ENCODE measurements around the gene FAM24A. TPM values are rescaled to one million over a fixed set of nuclear protein-coding genes. Genes with fewer than 3 reads are reported as not detected.
"Not testable (repeated sequence)": the region's sequence is repeated elsewhere in the genome, so short reads cannot be mapped to it uniquely, and the experiment has no call there.

Gene FAM24A, protein sequence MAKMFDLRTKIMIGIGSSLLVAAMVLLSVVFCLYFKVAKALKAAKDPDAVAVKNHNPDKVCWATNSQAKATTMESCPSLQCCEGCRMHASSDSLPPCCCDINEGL
- total RNA-seq = not detected
- not detected for polyA plus RNA-seq

- H3K36me3 Mint-ChIP-seq = no peaks in the 10 kb centered on the region
- CTCF ChIA-PET = no interaction called here
These were observed at the start of gene FAM24A for GRCh38 chr10:122910310-122910709. FAM24A (plus strand) TSS chr10:122910610; CDS start chr10:122911635, 1,025 bp downstream.

GRCh38 chr10:122861711-122862161 lies 48.7 kb upstream of the FAM24A start:
- Mint-ChIP-seq H3K36me3 (peaks cover 5 to 21% (median 7%) of the 10 kb centered on the region in 3 donors), H3K4me1 (peaks cover 9 to 50% (median 26%) of the 10 kb centered on the region in 3 donors), H3K27ac (peak overlapping the region in 2 of 8 donors; percentile 36 to 66), H3K27me3 (no peaks in the 10 kb centered on the region), H3K4me3 (no peak overlapping the region), H3K9me3 (peaks cover 0 to 2% (median 0%) of the 10 kb centered on the region in 5 donors)
- no peaks in the 10 kb centered on the region for H3K4me1 ChIP-seq (ENCODE audit: insufficient read depth, low read length)
- no peak overlapping the region for H3K27ac ChIP-seq (ENCODE audit: low read depth, low read length)
- POLR2A ChIA-PET = no interaction called here
- no peak for DNase-seq
- H3K4me3 ChIP-seq (ENCODE audit: low read length) = no peak overlapping the region
- H3K27me3 ChIP-seq (ENCODE audit: insufficient read depth, low read length, poor library complexity, severe bottlenecking) = no peaks in the 10 kb centered on the region
- no peaks in the 10 kb centered on the region for H3K9me3 ChIP-seq (ENCODE audit: low read length)
- H3K36me3 ChIP-seq (ENCODE audit: insufficient read depth, low read length) = no peaks in the 10 kb centered on the region
- CTCF ChIA-PET = no interaction called here

More at GRCh38 chr10:122910310-122910709, at the start of gene FAM24A:
- Histone ChIP-seq H3K4me1 (ENCODE audit: insufficient read depth, low read length) (no peaks in the 10 kb centered on the region), H3K4me3 (ENCODE audit: low read length) (no peak within 1 kb of the TSS), H3K27ac (ENCODE audit: low read depth, low read length) (no peak within 1 kb of the TSS), H3K27me3 (ENCODE audit: insufficient read depth, low read length, poor library complexity, severe bottlenecking) (no peaks in the 10 kb centered on the region), H3K9me3 (ENCODE audit: low read length) (no peaks in the 10 kb centered on the region), H3K36me3 (ENCODE audit: insufficient read depth, low read length) (no peaks in the 10 kb centered on the region)
- POLR2A ChIA-PET = no interaction called here
- no peak within 1 kb of the TSS for H3K4me3 Mint-ChIP-seq
- DNase-seq = no peak
- H3K4me1 Mint-ChIP-seq = no peaks in the 10 kb centered on the region
- H3K27ac Mint-ChIP-seq = no peak within 1 kb of the TSS
- no peaks in the 10 kb centered on the region for H3K9me3 Mint-ChIP-seq
- peaks cover 2 to 25% of the 10 kb centered on the region in 2 donors for H3K27me3 Mint-ChIP-seq

GRCh38 chr10:122863216-122864193 lies 46.9 kb upstream of the FAM24A start:
- Histone ChIP-seq H3K27ac (ENCODE audit: low read depth, low read length) (no peak overlapping the region), H3K27me3 (ENCODE audit: insufficient read depth, low read length, poor library complexity, severe bottlenecking) (no peaks in the 10 kb centered on the region), H3K9me3 (ENCODE audit: low read length) (no peaks in the 10 kb centered on the region), H3K36me3 (ENCODE audit: insufficient read depth, low read length) (no peaks in the 10 kb centered on the region), H3K4me3 (ENCODE audit: low read length) (no peak overlapping the region), H3K4me1 (ENCODE audit: insufficient read depth, low read length) (no peaks in the 10 kb centered on the region)
- Mint-ChIP-seq H3K9me3 (peaks cover 0 to 2% (median 0%) of the 10 kb centered on the region in 5 donors), H3K27ac (no peak overlapping the region), H3K4me1 (peaks cover 15 to 61% (median 36%) of the 10 kb centered on the region in 3 donors), H3K36me3 (peaks cover 2 to 10% (median 9%) of the 10 kb centered on the region in 3 donors), H3K4me3 (no peak overlapping the region), H3K27me3 (no peaks in the 10 kb centered on the region)
- DNase-seq = no peak
- CTCF ChIA-PET = no interaction called here
- POLR2A ChIA-PET = no interaction called here

- Histone ChIP-seq H3K36me3 (ENCODE audit: insufficient read depth, low read length) (no peaks in the 10 kb centered on the region), H3K27me3 (ENCODE audit: insufficient read depth, low read length, poor library complexity, severe bottlenecking) (no peaks in the 10 kb centered on the region), H3K27ac (ENCODE audit: low read depth, low read length) (no peak overlapping the region), H3K4me1 (ENCODE audit: insufficient read depth, low read length) (no peaks in the 10 kb centered on the region), H3K4me3 (ENCODE audit: low read length) (no peak overlapping the region), H3K9me3 (ENCODE audit: low read length) (no peaks in the 10 kb centered on the region)
- Mint-ChIP-seq H3K4me3 (no peak overlapping the region), H3K4me1 (peaks cover 17 to 62% (median 37%) of the 10 kb centered on the region in 3 donors), H3K9me3 (peaks cover 0 to 2% (median 0%) of the 10 kb centered on the region in 5 donors), H3K27ac (no peak overlapping the region), H3K27me3 (no peaks in the 10 kb centered on the region), H3K36me3 (peaks cover 0 to 4% (median 4%) of the 10 kb centered on the region in 3 donors)
- ChIA-PET CTCF (no interaction called here), POLR2A (no interaction called here)
- DNase-seq = no peak
These were observed 46.2 kb upstream of the FAM24A start for GRCh38 chr10:122864194-122864592.

- H3K4me3 ChIP-seq (ENCODE audit: low read length) = no peak overlapping the region
- Mint-ChIP-seq H3K4me1 (peaks cover 22 to 68% (median 44%) of the 10 kb centered on the region in 3 donors), H3K27me3 (no peaks in the 10 kb centered on the region), H3K4me3 (no peak overlapping the region), H3K27ac (no peak overlapping the region), H3K36me3 (peaks cover 0 to 8% (median 2%) of the 10 kb centered on the region in 3 donors), H3K9me3 (peaks cover 0 to 2% (median 0%) of the 10 kb centered on the region in 5 donors)
- H3K9me3 ChIP-seq (ENCODE audit: low read length) = no peaks in the 10 kb centered on the region
- no peaks in the 10 kb centered on the region for H3K27me3 ChIP-seq (ENCODE audit: insufficient read depth, low read length, poor library complexity, severe bottlenecking)
- CTCF ChIA-PET = no interaction called here
- POLR2A ChIA-PET = no interaction called here
- H3K36me3 ChIP-seq (ENCODE audit: insufficient read depth, low read length) = no peaks in the 10 kb centered on the region
- H3K4me1 ChIP-seq (ENCODE audit: insufficient read depth, low read length) = no peaks in the 10 kb centered on the region
- no peak for DNase-seq
- H3K27ac ChIP-seq (ENCODE audit: low read depth, low read length) = no peak overlapping the region
These were observed 45.5 kb upstream of the FAM24A start for GRCh38 chr10:122864901-122865300.

GRCh38 chr10:122866757-122867482 lies 43.5 kb upstream of the FAM24A start:
- peaks cover 24 to 70% (median 39%) of the 10 kb centered on the region in 3 donors for H3K4me1 Mint-ChIP-seq
- H3K36me3 Mint-ChIP-seq = peaks cover under 1 to 11% (median 2%) of the 10 kb centered on the region in 3 donors
- CTCF ChIA-PET = interaction anchor here (1.4 kb wide), 1 partner anchor 10 kb away, joined by 3 read pairs; no protein-coding TSS in a partner anchor
- POLR2A ChIA-PET; H3K9me3 Mint-ChIP-seq; H3K9me3 ChIP-seq (ENCODE audit: low read length); DNase-seq; H3K27me3 ChIP-seq (ENCODE audit: insufficient read depth, low read length, poor library complexity, severe bottlenecking); H3K27me3 Mint-ChIP-seq; H3K4me3 ChIP-seq (ENCODE audit: low read length); H3K4me1 ChIP-seq (ENCODE audit: insufficient read depth, low read length); H3K27ac ChIP-seq (ENCODE audit: low read depth, low read length); H3K36me3 ChIP-seq (ENCODE audit: insufficient read depth, low read length): not testable (repeated sequence)
- peak overlapping the region in 1 of 7 donors; percentile 8 for H3K4me3 Mint-ChIP-seq
- peak overlapping the region in 1 of 8 donors; percentile 50 for H3K27ac Mint-ChIP-seq

- DNase-seq; H3K27ac ChIP-seq (ENCODE audit: low read depth, low read length); H3K9me3 Mint-ChIP-seq; POLR2A ChIA-PET; CTCF ChIA-PET; H3K9me3 ChIP-seq (ENCODE audit: low read length); H3K36me3 ChIP-seq (ENCODE audit: insufficient read depth, low read length); H3K4me3 Mint-ChIP-seq; H3K27me3 Mint-ChIP-seq; H3K27me3 ChIP-seq (ENCODE audit: insufficient read depth, low read length, poor library complexity, severe bottlenecking); H3K4me3 ChIP-seq (ENCODE audit: low read length); H3K4me1 ChIP-seq (ENCODE audit: insufficient read depth, low read length): not testable (repeated sequence)
- Mint-ChIP-seq H3K27ac (peak overlapping the region in 1 of 8 donors; percentile 37), H3K4me1 (peaks cover 24 to 64% (median 43%) of the 10 kb centered on the region in 3 donors), H3K36me3 (peaks cover 3 to 14% (median 5%) of the 10 kb centered on the region in 3 donors)
These were observed 41.6 kb upstream of the FAM24A start for GRCh38 chr10:122868768-122869167.

Measured in CD8-positive, alpha-beta memory T cell (primary cell).